NCI-H345 (cell line): Measurements from ENCODE around the gene PSME2.
A peak's percentile ranks its signal among the peaks of the same experiment; 100 is the strongest.

Experiments used
- DNase-seq: peaks from one replicate; lab custom pipeline; 2025; lab: John Stamatoyannopoulos, UW

PSME2 gene

GRCh38 chr14:24179294-24179960 is 33.0 kb upstream of the PSME2 start:
- no peak for DNase-seq

GRCh38 chr14:24178399-24179178 is 32.2 kb upstream of the PSME2 start:
- DNase-seq, result no peak

- no peak for DNase-seq
Measured at GRCh38 chr14:24177891-24178290, 31.5 kb upstream of the PSME2 start.

- no peak for DNase-seq
Measured at GRCh38 chr14:24177041-24177825, 30.8 kb upstream of the PSME2 start.

GRCh38 chr14:24176599-24176998 is 30.2 kb upstream of the PSME2 start:
- DNase-seq, result no peak

GRCh38 chr14:24172871-24173281 is 26.5 kb upstream of the PSME2 start:
- DNase-seq, result no peak

- no peak for DNase-seq
Measured at GRCh38 chr14:24172261-24172860, 26.0 kb upstream of the PSME2 start.

GRCh38 chr14:24171422-24172260 is 25.2 kb upstream of the PSME2 start, which contains the start of gene REC8:
TSS of gene REC8 (plus strand) at chr14:24172080. CDS start at chr14:24172553, 473 bp downstream.
- peak; percentile 92 for DNase-seq

- no peak for DNase-seq
Measured at GRCh38 chr14:24167469-24168114, 21.2 kb upstream of the PSME2 start.

GRCh38 chr14:24165785-24166184 is 19.4 kb upstream of the PSME2 start:
- DNase-seq, result no peak

- DNase-seq, result no peak
Measured at GRCh38 chr14:24164518-24164991, 18.1 kb upstream of the PSME2 start.

- DNase-seq, result no peak
Measured at GRCh38 chr14:24162093-24162492, 15.7 kb upstream of the PSME2 start.

- DNase-seq, result peak; percentile 96
Measured at GRCh38 chr14:24160850-24161804, 14.7 kb upstream of the PSME2 start, which contains the start of gene IRF9. TSS of gene IRF9 (plus strand) at chr14:24161265. CDS start at chr14:24162145, 880 bp downstream.

- DNase-seq, result no peak
Measured at GRCh38 chr14:24160499-24160849, 14.1 kb upstream of the PSME2 start.

- DNase-seq, result no peak
Measured at GRCh38 chr14:24159777-24160498, 13.5 kb upstream of the PSME2 start.

GRCh38 chr14:24157331-24157730 is 10.9 kb upstream of the PSME2 start:
- DNase-seq, result no peak

- no peak for DNase-seq
Measured at GRCh38 chr14:24156840-24157239, 10.4 kb upstream of the PSME2 start.

- no peak for DNase-seq
Measured at GRCh38 chr14:24155100-24155499, 8.7 kb upstream of the PSME2 start.
